ENCODE results near the gene ANKRD11.
"Not testable (repeated sequence)": the region's sequence is repeated elsewhere in the genome, so short reads cannot be mapped to it uniquely, and the experiment has no call there.

Gene ANKRD11

GRCh38 chr16:89476811-89477261 lies 13.5 kb downstream of the ANKRD11 start:
- DNase-seq = no peak

DNA sequence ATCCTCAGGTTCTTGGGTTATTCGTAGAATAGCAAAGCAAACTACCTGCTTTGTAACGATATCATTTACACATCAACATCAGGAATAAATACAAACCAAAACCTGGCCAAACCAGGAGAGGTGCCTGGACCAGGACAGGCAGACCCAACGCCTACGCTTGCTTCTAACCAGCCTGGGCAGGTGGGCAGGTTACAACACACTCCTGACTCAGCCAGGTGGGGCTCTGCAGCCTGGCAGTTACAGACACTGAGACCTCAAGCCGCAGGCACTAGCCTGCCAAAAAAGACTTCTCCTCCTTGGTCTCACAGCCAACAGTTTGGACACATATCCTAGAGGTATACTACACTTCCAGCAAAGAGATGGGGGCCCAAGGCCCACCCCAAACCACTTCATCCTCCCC lies 14.0 kb downstream of the ANKRD11 start:
- no peak for DNase-seq

- DNase-seq = no peak
Measured at GRCh38 chr16:89475144-89475543, 15.2 kb downstream of the ANKRD11 start.

DNA sequence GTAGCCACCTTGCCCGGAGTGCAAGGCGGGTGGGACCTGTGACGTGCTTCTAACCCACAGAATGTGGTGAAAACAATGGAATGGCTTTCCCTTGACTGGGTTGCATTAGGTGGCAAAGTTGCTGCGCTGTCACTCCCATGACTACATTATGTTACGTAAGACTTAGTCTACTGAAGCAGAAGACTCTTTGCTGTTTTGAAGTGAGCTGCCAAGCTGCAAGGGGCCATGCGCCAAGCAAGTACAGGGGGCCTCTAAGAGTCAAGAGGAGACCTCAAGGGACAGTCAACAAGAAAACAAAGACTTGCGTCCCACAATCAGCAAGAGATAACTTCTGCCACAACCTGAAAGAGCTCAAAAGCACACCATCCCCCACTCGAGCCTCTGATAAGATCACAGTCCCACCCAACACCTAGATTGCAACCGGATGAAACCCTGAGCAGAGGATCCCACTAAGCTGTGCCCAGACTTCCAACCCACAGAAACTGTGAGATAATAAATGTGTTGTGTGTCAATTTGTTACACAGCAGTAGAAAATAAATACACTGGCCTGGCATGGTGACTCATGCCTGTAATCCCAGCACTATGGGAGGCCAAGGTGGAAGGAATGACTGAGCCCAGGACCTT lies 16.5 kb downstream of the ANKRD11 start:
- DNase-seq = no peak

GRCh38 chr16:89473136-89473712 lies 17.1 kb downstream of the ANKRD11 start:
- DNase-seq = no peak

DNA sequence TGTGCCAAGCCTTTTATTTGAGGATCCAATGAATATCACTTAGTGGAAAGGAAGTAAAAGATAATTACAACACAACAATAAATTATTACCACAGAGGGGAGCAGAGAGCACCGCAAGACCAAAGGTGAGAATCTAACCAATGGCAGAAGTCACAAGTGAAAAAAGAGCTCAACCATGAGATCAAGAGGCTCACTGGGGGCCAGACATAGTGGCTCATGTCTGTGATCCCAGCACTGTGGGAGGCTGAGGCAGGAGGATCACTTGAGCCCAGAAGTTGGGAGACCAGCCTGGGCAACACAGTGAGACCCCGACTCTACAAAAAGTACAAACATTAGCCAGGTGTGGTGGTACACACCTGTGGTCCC lies 17.7 kb downstream of the ANKRD11 start:
- no peak for DNase-seq

DNA sequence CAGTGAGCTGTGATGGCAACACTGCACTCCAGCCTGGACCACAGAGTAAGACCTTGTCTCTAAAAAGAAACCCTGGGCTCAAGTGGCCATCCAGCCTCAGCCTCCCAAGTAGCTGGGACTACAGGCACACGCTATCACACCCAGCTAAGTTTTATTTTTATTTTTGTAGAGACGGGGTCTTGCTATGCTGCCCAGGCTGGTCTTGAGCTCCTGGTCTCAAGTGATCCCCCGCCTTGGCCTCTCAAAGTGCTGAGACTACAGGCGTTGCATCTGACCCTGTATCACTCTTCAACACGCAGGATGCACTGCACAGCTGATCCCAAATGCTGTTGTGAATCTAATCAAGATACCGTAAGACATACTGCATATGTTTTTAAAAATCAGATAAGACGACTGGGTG lies 23.0 kb downstream of the ANKRD11 start:
- DNase-seq = no peak

DNA sequence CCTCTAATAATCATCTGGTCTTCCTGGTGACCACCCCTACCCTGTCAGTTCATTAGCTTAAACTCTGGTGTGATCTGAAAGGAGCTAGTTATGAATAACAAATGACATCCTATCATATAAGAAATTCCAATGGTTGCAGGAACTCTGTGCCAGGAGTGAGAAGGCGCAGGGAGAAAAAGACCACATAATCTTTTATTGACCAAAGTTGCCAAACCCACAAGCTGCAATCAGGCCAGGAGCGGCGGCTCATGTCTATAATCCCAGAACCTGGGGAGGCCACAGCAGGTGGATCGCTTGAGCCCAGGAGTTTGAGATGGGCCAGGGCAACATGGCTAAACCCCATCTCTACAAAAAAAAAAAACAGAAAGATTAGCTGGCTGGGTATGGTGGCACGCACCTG lies 23.4 kb downstream of the ANKRD11 start:
- no peak for DNase-seq

DNA sequence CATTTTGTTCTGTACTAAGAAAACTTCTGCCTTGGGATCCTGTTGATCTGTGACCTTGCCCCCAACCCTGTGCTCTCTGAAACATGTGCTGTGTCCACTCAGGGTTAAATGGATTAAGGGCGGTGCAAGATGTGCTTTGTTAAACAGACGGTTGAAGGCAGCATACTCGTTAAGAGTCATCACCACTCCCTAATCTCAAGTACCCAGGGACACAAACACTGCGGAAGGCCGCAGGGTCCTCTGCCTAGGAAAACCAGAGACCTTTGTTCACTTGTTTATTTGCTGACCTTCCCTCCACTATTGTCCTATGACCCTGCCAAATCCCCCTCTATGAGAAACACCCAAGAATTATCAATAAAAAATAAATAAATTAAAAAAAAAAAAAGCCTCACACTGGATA lies 27.0 kb downstream of the ANKRD11 start:
- DNase-seq = not testable (repeated sequence)

- DNase-seq = not testable (repeated sequence)
Measured at GRCh38 chr16:89462639-89463038, 27.7 kb downstream of the ANKRD11 start.

DNA sequence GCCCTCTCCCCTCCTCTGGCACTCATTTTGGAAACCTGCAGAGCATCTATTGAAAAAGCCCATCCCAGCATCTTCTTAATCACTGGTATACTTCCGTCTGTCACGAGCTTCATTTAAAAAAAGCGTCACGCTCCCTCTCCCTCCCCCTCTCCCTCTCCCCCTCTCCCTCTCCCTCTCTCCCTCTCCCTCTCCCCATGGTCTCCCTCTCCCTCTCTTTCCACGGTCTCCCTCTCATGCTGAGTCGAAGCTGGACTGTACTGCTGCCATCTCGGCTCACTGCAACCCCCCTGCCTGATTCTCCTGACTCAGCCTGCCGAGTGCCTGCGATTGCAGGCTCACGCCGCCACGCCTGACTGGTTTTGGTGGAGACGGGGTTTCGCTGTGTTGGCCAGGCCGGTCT lies 28.5 kb downstream of the ANKRD11 start:
- DNase-seq = not testable (repeated sequence)

DNA sequence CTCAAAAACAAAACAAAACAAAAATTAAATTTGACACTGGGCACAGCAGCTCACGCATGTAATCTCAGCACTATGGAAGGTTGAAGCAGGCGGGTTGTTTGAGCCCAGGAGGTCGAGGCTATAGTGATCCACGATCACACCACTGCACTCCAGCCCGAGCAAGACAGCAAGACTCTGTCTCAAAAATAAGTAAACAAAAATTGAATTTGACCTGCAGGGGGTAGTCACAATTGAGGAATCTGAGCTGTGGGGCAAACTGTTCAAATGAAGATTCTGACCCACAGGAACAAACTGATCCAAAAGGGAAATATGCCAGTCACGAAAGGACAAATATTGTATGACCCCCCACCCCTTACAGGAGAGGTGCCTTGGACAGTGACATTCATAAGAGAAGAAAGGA lies 29.8 kb downstream of the ANKRD11 start:
- DNase-seq = no peak

- no peak for DNase-seq
Measured at GRCh38 chr16:89458967-89459366, 31.4 kb downstream of the ANKRD11 start.

DNA sequence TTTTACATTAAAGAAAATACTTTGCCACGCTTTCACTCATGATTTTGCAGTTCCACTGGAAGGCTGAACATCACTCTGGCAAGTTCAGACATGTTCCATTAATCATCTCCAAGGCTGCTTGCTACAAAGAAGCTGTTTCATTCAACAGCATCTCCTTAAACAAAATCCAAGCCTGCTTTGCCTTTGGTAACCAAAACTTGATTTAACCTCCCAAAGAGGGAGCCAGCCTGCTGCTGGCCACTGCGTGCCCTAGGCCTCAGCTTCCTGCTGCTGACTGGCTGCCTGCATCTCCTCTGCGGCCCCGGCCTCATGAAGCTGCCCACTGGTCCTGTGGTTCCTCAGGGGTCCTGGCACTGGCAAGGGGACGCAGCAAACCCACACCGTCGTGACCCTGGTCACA lies 31.8 kb downstream of the ANKRD11 start:
- no peak for DNase-seq

- no peak for DNase-seq
Measured at GRCh38 chr16:89456419-89456959, 33.9 kb downstream of the ANKRD11 start.

- DNase-seq = no peak
Measured at GRCh38 chr16:89455692-89456091, 34.7 kb downstream of the ANKRD11 start.

GRCh38 chr16:89455178-89455577 lies 35.2 kb downstream of the ANKRD11 start:
- DNase-seq = no peak

- DNase-seq = not testable (repeated sequence)
Measured at GRCh38 chr16:89454378-89455125, 35.8 kb downstream of the ANKRD11 start.

DNA sequence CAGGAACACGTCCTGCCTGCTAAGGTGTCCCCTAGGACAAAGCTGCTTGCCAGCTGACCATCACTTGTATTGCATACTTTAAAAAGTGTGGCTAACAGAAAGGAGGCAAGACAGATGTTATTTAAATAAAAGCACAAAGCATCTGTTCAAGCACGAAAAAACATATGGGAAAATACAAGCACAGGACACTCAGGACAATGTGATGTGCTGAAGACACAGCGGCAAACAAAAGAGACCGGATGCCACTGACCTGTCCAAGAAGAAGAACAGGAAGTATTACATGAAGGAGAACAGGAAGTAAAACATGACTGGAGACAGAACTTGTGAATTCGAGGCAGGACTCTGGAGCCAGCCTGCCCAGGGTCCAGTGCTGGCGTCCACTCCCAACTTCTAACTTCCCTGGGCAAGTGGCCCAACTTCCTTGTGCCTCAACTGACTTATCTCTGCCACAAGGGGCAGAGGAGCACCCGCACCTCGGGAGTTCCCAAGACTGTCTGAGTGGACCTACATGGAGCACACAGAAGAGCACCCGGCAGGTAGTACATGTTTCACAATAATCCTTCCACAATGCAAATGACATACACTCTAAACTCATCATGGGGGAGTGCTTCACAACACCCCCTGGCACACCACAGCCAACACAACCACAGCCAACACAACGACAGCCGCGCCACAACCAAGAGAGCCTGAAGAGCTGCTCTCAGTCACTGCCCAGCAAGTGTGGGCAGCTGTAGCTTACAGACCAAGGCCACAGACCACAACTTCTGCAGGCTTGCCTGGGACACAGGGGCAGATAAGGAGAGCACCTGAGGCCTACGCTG lies 36.6 kb downstream of the ANKRD11 start:
- DNase-seq = no peak

DNA sequence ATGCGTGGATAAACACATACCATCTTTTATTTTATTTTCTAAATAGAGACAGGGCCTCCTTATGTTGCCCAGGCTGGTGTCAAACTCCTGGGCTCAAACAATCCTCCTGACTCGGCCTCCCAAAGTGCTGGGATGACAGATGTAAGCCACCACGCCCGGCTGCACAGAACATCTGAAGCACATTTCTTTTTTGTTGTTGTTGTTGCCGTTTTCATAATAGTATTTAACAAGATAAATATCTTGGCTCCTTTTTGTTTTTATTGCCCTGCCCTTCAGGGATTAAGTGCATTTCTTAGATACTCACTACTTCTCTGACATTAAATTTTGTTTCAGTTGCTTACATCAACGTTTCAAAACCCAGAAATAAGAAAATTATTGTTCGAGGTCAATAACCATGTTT lies 37.4 kb downstream of the ANKRD11 start:
- DNase-seq = no peak

DNA sequence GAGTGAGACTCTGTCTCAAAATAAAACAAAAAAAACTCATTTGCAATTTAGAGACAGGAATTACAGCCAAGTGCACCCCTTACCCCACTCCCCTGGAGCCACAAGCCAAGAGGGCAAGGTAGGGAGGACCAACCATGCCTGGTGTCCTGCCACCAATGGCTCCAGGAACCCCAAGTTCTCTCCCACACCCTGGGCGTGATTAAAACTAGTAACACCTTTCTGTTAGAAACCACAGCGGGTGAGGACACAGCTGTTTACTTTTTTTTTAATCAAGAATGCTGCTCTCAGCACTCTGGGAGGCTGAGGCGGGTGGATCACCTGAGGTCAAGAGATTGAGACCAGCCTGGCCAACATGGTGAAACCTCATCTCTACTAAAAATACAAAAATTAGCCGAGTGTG lies 38.1 kb downstream of the ANKRD11 start:
- no peak for DNase-seq

DNA sequence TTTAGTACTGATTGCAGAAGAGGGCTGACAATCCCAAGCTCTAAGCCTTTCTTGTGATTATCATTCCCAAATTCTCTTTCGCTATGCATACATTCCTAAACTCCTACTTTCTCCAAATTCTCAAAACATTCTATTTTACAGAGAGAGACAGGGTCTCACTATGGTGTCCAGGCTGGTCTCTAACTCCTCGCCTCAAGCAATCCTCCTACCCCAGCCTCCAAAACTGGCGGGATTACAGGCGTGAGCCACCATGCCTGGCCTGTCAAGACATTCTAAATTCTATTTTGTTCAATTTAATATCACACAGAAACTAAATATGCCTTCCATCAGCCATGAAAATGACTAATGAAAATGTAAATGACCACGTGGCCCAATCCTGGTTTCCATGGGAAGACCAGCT lies 39.8 kb downstream of the ANKRD11 start:
- no peak for DNase-seq

- no peak for DNase-seq
Measured at GRCh38 chr16:89449726-89450335, 40.5 kb downstream of the ANKRD11 start.

Data from stimulated activated CD4-positive, alpha-beta T cell treated with anti-CD3 and anti-CD28 coated beads, Interleukin-2, amount 100 ng/mL, for 24 hours (primary cell).